ES-I3 (cell line): ENCODE results near the gene AFF2.

Source experiments
- H3K36me3 ChIP-seq: 2 replicates; pipeline ENCODE4 v1.6.1; 2013; ENCODE audit warnings: mild to moderate bottlenecking, low read length, control low read depth, moderate library complexity; ENCODE audit not compliant: insufficient read depth
- H3K4me1 ChIP-seq: 2 replicates; pipeline ENCODE4 v1.6.1; 2013; ENCODE audit warnings: mild to moderate bottlenecking, control low read depth, low read length; ENCODE audit not compliant: insufficient read depth
- H3K9ac ChIP-seq: 2 replicates; pipeline ENCODE4 v1.6.1; 2013; ENCODE audit warnings: low read depth, mild to moderate bottlenecking, low read length, moderate library complexity
- H3K9me3 ChIP-seq: 2 replicates; pipeline ENCODE4 v1.6.1; 2013; ENCODE audit warnings: mild to moderate bottlenecking, low read length, moderate library complexity; ENCODE audit not compliant: control insufficient read depth, insufficient read depth

AFF2 gene

DNA sequence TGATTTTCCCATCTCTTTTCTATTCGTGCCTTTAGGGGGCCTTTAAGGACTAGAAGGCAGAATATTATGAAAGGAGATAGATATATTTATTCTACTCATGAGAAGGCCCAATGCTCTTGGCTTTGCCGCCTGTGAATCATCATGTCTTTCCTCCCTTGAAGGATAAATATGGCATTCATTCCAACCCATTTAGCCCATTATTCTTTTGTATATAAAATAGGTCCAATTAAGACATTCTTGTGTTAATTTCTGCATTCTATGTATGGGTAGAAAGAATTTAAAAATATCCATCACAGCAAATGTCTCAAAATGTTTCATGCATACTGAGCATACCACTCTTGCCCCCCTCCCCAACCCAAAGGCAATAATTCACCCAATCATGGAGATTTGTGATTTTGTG lies 115.1 kb downstream of the AFF2 start:
- no peak overlapping the region for H3K9ac ChIP-seq
- no peaks in the 10 kb centered on the region for H3K9me3 ChIP-seq
- no peaks in the 10 kb centered on the region for H3K36me3 ChIP-seq
- peaks cover 5% of the 10 kb centered on the region; the same call in 1 of the 2 replicates for H3K4me1 ChIP-seq

DNA sequence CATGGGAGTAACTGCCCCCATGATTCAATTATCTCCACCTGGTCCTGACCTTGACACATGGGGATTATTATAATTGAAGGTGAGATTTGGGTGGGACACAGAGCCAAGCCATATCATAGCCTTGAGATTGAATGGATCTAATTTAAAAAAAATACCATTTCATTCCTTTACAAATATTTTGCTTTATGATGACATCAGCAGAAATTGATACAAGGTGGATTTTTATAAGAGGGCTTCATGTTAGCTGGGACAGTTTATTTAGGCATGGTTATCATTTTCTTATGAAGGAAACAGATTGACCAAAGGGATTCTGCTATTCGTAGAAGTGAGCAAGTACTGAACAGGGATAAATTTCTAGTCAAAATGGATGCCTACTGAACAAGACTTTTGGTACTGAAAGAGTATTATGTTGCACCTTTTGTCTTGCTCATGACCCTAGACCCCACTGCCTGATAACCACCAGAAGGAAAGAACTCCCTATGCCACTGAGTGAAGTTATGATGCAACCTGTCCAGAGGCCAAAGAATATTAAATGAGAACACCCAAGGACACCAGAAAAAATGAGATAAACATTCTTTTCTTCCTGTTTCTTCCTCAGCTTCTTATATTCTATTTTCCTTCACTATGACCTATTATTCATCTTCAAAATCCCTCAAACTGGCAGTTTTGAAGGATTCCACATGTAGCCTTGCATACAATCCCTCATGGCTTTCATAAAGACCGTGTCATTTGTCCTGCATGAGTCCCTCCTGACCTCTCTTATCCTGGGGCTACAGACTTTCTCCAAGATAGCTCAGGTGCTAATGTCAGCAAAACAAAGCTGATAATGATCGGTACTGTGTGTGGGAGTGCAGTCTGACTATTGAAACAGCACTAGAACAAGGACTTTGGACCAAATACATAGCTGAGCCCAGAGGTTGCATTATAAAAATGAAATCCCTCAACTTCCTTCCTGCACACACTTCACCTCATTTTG lies 118.3 kb downstream of the AFF2 start:
- no peaks in the 10 kb centered on the region for H3K9me3 ChIP-seq
- no peak overlapping the region for H3K9ac ChIP-seq
- H3K36me3 ChIP-seq = no peaks in the 10 kb centered on the region
- H3K4me1 ChIP-seq = peaks cover 3% of the 10 kb centered on the region; the same call in 1 of the 2 replicates

DNA sequence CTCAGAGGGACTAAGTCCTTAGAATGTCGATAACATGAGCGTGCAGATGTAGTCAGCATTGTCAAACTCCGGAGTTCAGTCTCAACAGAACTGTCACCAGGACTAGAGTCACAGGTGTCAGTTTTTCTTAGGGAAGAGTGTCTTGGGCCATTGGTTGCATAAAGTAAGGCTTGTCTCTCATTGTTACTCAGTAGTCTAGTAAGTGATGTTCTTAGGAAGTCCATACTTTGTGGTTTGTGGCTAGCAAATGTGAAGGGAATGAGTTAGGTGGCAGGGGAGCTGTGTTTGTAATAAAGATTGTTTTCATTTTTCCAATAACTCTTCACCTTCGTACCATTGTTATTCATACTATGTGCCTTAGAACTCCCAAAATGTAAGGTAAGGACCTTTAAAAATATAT lies 119.6 kb downstream of the AFF2 start:
- Histone ChIP-seq H3K9me3 (no peaks in the 10 kb centered on the region), H3K4me1 (no peaks in the 10 kb centered on the region), H3K9ac (no peak overlapping the region), H3K36me3 (no peaks in the 10 kb centered on the region)

DNA sequence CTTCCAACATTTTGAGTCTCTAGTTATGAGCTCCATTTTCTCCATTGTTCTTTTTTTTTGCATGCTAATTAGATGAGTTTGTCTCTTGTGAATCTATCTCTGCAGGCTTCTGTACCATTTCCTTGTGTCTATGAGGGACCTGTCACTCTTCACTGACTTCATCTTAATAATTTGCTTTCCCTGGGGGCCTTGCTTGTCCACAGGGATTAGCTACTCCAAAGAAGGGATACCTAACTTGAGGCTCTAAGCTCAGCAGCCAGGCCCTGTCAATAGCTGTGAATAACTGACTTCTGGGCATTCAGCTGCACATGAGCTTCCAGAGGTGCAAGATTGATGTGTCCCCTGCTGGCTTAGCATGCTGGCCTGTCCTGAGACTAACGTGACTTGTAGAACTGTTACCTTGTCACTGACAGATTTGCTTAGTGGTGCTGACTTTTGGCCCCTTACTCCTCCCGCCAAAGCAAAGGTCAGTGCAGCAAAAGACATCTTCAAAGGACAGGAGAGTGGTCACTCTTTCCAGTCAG lies 124.6 kb downstream of the AFF2 start:
- Histone ChIP-seq H3K9me3 (no peaks in the 10 kb centered on the region), H3K36me3 (no peaks in the 10 kb centered on the region), H3K9ac (no peak overlapping the region), H3K4me1 (no peaks in the 10 kb centered on the region)

DNA sequence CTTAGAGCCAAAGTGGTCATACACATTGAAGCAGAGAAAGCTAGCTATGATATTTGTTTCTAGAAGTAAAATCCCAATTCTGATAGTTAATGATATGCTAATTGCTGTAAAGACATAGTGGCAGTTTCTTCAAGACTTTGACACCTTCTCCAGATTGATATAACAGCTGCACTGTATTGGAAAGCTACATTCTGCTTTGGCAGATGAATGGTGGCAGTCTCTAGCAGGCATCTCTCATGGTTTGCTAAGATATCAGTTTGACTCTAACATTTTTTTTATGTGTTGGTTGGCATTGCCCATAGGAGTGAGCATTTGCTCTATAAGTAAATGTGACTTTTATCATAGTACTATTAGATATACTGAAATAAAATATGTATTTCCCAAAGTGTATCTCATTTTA lies 128.2 kb downstream of the AFF2 start:
- Histone ChIP-seq H3K4me1 (no peaks in the 10 kb centered on the region), H3K36me3 (no peaks in the 10 kb centered on the region), H3K9ac (no peak overlapping the region), H3K9me3 (no peaks in the 10 kb centered on the region)

DNA sequence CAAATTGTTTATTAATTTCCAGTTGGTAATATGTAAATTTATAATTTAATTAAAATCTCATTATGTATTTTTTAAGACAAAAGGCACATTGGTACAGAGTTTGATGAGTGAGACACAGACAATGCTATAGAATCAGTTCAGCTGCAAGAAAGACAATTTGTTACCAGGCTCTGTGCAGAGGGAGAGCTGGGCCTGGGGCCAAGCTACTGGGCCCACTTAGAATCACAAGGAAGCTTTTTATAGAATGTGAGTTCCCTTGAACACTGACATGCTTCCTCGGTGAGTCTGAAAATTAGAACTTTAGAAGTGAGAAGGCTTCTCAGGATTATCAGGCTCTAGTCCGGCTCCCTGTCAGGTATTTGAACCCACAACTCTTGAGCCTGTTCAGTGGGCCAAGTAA lies 129.0 kb downstream of the AFF2 start:
- H3K36me3 ChIP-seq = no peaks in the 10 kb centered on the region
- H3K9ac ChIP-seq = no peak overlapping the region
- H3K4me1 ChIP-seq = no peaks in the 10 kb centered on the region
- H3K9me3 ChIP-seq = no peaks in the 10 kb centered on the region

DNA sequence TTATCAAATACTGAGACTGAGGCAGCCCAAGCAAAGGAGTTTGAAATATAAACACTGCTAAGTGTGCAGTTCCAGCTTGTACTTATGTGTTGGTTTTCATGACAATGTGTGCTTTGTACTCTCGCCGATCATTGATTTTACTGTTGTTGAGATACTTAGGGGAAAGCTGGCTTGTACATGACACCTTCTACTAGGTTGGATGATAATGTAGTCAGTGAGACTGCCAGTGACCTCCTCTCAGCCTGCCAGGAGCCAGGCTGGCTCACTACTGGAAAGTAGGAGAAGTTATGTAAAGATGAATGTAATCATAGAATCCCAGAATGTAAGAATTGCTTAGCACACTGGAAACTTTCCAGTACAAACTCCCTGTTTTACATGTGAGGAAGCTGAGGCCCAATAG lies 132.0 kb downstream of the AFF2 start:
- no peaks in the 10 kb centered on the region for H3K4me1 ChIP-seq
- H3K36me3 ChIP-seq = no peaks in the 10 kb centered on the region
- no peaks in the 10 kb centered on the region for H3K9me3 ChIP-seq
- no peak overlapping the region for H3K9ac ChIP-seq

DNA sequence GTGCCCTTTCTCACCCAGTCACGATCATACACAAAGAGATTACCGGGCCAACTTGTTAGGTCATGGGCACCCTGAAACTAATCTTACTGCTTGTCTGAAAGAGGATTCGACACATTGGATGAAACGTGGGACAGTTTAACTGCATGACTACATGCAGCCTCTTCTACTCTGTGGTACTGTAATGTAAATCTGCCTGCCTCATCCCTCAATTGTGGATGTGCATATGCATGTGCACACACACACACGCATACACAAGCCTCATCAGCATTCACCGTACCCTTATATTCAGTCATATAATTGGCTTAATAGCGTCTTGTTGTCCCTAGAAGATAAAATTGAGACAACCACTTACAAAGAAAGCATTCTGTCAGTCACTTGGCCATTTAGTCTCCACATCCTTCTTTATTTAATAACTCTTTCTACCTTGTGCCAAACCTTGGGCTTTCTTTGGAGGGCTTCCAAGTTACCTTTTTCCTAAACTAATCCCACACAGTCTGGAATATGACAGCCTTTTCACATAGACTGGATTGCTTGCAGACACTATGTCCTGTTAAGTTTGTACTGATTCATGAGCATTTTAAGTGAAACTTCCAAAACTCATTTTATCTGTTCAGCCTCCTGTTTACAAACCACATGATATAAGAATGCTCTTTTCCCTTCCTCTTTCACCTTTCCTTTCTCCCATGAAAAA lies 132.9 kb downstream of the AFF2 start:
- Histone ChIP-seq H3K36me3 (no peaks in the 10 kb centered on the region), H3K9me3 (no peaks in the 10 kb centered on the region), H3K9ac (no peak overlapping the region), H3K4me1 (no peaks in the 10 kb centered on the region)

DNA sequence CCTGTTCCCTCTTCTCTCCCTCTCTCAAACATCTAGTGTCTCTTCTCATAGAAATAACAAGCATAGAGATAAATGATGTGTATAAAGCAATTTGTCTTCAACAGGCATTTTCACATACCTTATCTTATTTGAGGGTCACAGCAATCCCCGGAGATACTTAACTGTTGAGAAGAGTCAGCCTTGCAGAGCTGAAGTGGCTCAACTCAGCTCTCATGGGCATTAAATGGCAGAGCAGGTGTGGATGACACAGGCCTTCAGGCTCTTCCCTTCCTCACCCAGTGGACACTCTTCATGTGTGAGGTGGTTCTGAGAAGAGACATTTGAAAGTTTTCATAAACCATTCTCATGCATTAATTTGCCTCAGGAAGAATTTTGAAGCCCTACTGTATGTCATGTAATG lies 134.2 kb downstream of the AFF2 start:
- no peaks in the 10 kb centered on the region for H3K36me3 ChIP-seq
- no peaks in the 10 kb centered on the region for H3K4me1 ChIP-seq
- no peak overlapping the region for H3K9ac ChIP-seq
- no peaks in the 10 kb centered on the region for H3K9me3 ChIP-seq

DNA sequence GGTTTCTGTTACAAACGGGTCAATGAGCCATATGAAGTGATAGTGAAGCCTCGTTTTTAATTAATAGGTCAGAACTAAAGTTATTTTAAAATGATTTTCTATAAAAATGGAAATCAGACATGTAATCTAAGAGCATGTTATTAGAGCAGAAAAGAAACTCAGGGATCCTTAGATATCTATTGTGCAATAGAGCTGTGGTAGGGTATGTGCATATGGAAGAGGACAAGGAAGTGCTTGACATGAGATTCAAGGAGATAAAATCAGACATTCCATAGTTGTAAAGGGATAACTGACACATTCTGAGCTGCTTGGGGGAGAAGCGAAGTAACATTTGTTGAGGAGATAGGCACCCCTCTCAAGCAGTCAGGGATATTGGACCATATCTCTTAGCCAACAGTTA lies 143.0 kb downstream of the AFF2 start:
- H3K9ac ChIP-seq = no peak overlapping the region
- H3K9me3 ChIP-seq = no peaks in the 10 kb centered on the region
- H3K36me3 ChIP-seq = no peaks in the 10 kb centered on the region
- H3K4me1 ChIP-seq = no peaks in the 10 kb centered on the region

DNA sequence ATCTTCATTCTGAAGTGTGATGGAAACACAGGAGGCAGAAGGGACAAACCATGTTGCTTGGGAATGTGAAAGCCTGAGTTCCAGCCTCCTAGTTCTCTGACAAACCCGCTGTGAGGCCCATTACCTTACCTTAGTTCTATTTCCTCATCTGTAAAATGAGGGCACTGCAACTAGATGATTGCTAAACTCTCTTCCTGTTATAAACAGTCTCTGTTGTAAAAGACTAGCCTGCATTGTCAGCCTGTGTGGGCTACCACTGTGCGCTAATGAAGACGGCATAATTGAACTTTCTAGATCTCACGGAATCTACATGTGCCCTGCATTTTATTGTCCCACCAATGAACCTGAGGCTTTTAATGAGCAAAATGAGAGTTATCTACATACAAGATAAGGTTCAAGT lies 147.2 kb downstream of the AFF2 start:
- Histone ChIP-seq H3K36me3 (no peaks in the 10 kb centered on the region), H3K9me3 (no peaks in the 10 kb centered on the region), H3K4me1 (peaks cover 3% of the 10 kb centered on the region; the same call in 1 of the 2 replicates), H3K9ac (no peak overlapping the region)

DNA sequence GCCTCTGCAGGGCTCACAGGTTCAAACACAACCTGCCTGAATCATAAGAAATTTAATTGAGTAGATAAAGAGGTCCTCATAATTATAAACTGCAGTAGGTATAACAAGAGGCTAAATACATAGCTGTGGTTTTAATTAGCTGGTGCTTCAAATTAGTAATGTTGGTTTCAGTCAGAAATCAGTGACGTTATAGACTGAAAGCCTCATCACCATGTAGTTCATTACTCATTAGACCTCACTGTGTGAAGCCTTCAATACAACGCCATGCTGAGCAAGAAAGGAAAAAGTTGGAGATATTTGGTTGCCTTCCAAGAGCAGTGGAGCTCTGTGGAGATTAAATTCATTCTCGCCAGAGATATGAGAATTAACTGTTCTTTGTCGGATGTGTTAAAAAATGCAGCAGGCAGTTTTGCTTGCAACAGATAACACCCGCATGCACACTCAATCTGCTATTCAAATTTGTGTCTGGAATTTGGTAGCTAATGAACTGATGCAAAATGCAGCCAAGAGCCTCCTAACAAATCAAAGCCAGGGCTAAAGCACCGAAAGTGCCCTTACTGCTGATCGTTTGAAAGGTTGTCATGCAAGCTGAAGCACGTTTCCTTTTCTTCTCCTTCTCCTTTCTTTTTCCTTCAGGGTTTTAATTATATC lies 148.9 kb downstream of the AFF2 start:
- no peaks in the 10 kb centered on the region for H3K36me3 ChIP-seq
- peaks cover 3% of the 10 kb centered on the region; the same call in 1 of the 2 replicates for H3K4me1 ChIP-seq
- no peaks in the 10 kb centered on the region for H3K9me3 ChIP-seq
- no peak overlapping the region for H3K9ac ChIP-seq

DNA sequence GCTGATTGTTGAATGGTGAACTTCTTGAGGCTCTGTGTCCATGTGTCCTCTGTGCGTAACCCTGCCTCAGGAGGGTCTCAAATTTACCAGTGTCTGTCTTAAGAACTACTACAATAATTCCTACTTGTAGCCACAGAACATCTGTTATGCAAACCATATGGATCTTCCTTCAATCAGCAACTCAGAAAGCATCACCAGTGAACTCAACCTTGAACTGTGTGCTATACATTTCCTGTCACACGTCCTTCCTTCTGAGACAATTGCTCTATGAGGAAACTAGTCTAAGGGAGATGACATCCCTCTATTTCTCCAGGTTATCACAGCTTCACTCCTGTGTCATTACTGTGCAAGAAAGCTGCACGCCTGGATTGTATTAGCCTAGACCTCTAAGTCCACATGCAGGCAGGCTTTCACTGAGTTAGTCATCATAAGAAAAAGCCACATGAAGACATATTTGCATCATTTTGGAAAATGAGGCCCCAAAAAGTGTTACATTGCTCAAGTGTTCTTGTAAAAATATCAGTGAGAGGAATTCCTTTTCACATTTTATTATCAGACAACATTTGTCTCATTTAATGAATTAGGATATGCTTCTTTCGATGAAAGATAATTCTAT lies 157.8 kb downstream of the AFF2 start:
- H3K9ac ChIP-seq = no peak overlapping the region
- no peaks in the 10 kb centered on the region for H3K9me3 ChIP-seq
- H3K4me1 ChIP-seq = no peaks in the 10 kb centered on the region
- H3K36me3 ChIP-seq = no peaks in the 10 kb centered on the region

DNA sequence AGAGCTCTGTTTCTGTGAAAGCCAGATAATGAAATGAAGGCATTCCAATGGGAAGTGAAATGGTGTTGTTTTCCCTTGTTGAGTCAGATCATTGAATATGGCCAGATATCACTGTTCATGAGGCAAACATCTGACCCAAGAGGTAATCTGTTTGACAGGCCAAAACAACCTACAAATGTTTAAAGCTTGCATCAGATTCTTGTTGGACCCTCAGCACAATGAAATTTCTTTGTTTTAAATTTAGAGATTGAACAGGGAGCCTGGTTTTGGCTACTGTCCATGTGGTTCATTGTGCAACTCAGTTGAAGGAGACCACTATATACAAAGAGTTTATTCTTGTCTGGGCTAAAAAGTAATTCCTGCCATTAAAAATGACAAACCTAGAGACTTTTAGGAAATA lies 159.1 kb downstream of the AFF2 start:
- Histone ChIP-seq H3K4me1 (no peaks in the 10 kb centered on the region), H3K9ac (no peak overlapping the region), H3K9me3 (peaks cover 4% of the 10 kb centered on the region; the same call in 1 of the 2 replicates), H3K36me3 (no peaks in the 10 kb centered on the region)
